Activated CD8-positive, alpha-beta memory T cell treated with anti-CD3 and anti-CD28 coated beads, Interleukin-2, amount 50 U/mL, for 4 hours (primary cell): ENCODE measurements around the gene PRSS36.
A peak's percentile ranks its signal among the peaks of the same experiment; 100 is the strongest.
"Not testable (repeated sequence)": the region's sequence is repeated elsewhere in the genome, so short reads cannot be mapped to it uniquely, and the experiment has no call there.

Experiments
- DNase-seq: peaks from one replicate; pipeline ENCODE4 v3.0.0-alpha.2; 2020

Gene PRSS36

DNA sequence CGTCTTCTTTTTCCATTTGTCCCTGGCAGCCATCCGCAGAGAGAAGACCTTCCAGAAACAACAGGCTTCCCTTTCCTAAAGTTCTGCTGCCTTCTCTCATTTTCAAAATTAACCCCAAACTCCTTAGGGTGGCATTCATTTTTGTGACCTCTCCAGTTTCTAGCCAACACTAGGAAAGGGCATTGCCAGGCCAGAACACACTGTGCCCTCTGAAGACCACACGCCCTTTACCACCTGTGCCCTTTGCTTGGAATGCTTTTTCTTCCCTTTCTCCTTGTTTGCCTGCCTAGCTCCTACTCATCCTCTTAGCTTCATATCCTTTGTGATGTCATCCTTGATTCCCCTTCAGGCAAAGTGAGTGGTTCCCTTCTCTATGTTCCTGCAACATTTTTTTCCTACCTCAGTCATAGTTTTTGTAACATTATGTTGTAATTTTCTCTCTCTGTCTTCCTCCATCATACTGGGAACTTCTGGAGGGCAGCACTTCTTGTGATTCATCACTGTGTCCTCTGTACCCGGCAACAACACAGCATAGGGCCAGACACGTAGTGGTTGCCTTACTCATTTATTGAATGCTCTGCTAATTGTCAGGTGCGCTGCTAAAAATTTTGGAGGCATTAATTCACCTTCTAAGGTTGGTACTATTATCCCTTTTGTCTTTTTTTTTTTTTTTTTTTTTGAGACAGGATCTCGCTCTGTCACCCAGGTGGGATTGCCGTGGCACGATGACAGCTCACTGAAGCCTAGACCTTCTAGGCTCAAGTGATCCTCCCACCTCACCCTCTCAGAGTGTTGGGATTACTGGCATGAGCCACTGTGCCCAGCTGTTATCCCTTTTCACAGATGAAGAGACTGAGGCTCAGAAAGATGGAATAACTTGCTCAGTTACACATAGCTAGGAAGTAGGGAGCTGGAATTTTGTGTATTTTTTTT is 31.4 kb downstream of the PRSS36 start:
- no peak for DNase-seq

DNA sequence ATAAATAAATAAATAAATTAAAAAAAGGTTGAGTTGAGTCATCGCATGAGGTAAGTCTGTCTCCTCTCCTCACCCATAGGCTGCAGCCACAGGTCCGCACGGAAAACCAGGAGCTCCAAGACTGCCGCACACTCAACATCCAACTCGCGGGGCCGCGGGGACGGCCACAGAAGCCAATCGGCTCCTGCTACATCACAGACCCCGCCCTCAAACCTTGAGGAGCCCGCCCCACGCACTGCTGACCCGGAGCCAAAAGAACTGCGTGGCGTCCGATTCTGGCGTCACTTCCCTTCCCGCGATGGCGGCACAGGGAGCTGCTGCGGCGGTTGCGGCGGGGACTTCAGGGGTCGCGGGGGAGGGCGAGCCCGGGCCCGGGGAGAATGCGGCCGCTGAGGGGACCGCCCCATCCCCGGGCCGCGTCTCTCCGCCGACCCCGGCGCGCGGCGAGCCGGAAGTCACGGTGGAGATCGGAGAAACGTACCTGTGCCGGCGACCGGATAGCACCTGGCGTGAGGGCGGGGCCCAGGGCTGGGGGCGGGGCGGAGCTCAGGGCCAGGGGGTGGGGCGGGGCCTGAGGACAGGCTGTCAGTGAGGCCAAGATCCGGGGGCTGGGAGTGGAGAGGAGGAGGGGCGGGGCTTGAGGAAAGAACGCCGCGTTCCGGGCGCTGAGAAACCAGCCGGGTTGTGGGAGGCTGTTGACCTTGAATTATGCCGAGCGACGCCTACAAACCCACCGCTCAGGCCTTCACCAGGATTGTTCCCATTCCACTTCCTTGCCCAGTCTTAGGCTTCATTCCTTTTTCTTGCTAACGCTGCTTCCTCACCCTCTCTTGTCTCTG is 32.3 kb downstream of the PRSS36 start, which contains the start of gene KAT8:
TSS of gene KAT8 (plus strand) at position 281 of the 839 bp plus-strand sequence. CDS start at position 299, 18 bp downstream.
- peak; percentile 96 for DNase-seq

DNA sequence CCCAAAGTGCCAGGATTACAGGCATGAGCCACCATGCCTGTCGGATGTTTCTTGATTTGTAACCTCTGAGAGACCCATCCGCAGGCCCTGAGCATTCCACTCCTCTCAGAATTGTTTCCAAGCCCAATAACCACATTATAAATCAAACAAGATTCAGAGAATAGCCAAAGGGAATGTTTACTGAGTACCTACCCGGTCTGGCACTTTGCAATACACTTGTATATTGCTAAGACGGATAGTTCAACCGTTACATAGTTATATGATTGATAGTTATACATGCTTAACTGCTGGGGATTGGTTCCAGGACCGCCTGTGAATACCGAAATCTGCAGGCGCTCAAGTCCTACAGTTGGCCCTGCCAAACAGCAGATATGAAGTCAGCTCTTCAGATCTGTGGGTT is 35.4 kb downstream of the PRSS36 start:
- no peak for DNase-seq

DNA sequence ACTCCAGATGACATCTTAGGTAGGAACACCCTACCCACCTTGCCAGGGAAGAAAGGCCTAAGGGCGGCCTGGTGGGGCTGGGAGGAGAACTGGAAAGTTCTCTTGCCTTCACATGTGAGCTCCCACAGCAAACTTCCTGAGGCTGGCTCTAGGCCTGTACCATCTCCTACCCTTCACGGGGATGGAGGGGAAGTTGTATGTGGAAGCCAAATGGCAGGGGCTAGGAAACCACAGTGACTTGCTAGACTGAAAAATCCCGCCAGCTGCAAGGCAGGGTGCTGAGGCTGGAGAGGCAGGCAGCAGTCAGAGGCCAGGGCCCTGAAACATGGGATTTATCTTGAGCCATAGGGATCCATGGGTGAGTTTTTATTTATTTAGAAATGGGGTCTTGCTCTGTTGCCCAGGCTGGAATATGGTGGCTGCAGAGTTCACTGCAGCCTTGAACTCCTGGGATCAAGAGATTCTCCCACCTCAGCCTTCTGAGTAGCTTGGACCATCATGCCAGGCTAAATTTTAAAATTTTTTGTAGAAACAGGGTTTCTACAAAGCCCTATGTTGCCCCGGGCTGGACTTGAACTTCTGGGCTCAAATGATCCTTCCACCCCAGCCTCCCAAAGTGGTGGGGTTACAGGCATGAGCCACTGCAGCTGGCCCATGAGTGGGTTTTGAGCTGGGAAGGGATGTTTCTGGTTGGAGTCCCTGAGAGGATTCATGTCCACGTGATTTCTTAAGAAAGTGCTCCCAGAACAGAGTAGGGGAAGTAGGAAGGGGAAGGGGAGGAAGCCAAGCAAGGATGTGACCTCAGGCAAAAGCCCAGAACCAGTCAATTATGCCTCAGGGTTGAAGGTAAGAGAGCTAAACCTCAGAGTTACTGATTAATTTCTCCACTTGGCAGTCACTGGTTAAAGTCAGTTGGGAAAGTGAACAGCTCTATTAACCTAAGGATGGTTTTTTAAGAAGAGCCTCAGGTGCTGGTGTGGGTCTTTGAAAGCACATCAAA is 36.4 kb downstream of the PRSS36 start:
- no peak for DNase-seq

DNA sequence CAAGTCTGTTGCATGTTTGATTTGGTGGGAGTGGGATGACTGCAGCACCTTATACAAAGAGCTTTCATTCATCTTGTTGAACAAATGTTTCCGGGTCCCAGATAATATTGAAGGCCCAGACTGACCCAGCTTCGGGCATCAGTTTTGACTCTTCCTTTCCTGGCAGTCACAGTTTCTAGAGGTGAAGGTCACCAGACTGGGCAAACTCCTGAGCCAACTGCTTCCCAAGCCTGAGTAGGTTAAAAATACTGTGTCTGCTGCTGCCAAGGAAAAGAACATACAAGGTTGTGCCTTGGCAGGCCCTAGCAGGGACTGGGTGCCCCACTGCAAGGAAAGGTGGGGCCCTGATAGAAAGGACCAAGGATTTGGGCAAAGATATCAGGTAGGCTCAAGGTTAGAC is 37.2 kb downstream of the PRSS36 start:
- no peak for DNase-seq

DNA sequence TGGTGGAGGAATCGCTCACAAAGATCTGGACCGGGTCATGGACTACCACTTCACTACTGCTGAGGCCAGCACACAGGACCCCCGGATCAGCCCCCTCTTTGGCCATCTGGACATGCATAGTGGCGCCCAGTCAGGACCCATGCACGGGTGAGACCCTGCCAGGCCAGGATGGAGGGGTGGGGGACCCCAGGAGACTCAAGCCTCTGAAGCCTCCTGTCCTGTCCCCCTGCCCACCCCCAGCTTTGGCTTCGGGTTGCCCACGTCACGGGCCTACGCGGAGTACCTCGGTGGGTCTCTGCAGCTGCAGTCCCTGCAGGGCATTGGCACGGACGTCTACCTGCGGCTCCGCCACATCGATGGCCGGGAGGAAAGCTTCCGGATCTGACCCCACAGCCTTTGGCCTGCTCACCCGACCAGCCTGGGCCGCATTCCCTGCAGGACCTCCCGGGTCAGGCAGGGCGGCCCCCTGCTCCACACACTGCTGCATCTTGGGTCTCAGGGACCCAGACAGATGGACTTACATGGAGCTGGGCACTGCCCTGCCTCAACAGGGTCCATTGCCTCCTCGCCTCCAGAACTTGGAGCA is 37.9 kb downstream of the PRSS36 start:
- no peak for DNase-seq

DNA sequence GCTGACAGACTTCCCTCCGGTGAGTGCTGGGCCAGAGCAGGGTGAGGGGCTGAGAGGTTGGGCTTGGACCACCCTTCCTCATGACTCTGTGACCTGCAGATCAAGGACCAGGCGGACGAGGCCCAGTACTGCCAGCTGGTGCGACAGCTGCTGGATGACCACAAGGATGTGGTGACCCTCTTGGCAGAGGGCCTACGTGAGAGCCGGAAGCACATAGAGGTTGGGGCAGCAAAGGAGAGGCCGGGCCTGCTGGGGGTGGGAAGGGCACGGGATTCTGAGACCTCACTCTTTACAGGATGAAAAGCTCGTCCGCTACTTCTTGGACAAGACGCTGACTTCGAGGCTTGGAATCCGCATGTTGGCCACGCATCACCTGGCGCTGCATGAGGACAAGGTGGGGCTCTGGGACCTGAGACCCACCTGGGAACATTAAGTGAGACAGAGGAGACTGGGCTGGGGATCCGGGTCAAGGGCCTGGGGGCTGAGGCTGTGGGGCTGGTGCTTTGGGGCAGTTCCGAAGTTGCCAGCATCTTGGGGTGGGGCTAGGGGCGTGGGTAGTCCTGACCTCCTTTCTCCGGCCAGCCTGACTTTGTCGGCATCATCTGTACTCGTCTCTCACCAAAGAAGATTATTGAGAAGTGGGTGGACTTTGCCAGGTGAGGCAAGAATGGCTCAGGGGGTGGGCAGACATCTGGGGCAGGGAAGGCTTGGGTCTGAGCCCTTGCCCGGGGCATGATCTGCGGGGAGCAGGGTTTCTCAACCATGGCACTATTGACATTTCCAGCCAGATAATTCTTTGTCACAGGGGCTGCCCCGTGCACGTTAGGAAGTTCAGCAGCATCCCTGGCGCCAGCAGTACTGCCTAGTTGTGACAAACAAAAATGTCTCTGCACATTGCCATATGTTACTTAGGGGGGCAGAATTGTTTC is 39.5 kb downstream of the PRSS36 start:
- no peak for DNase-seq

DNA sequence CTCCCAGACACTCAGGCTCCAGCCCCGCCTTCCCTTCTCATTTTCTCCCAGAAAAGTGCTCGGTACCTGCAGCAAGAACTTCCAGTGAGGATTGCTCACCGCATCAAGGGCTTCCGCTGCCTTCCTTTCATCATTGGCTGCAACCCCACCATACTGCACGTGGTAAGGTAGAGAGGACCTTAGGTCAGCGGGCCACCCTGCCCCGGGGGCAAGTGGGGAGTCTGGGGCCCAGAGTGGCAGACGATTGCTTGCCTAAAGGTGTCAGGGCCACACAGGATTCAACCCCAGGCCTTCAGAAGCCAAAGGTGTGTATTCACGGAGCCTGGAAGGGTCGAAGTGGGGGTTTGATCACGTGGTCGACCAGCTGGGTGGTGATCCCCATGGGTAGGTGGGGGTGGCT is 40.2 kb downstream of the PRSS36 start:
- DNase-seq: no peak

DNA sequence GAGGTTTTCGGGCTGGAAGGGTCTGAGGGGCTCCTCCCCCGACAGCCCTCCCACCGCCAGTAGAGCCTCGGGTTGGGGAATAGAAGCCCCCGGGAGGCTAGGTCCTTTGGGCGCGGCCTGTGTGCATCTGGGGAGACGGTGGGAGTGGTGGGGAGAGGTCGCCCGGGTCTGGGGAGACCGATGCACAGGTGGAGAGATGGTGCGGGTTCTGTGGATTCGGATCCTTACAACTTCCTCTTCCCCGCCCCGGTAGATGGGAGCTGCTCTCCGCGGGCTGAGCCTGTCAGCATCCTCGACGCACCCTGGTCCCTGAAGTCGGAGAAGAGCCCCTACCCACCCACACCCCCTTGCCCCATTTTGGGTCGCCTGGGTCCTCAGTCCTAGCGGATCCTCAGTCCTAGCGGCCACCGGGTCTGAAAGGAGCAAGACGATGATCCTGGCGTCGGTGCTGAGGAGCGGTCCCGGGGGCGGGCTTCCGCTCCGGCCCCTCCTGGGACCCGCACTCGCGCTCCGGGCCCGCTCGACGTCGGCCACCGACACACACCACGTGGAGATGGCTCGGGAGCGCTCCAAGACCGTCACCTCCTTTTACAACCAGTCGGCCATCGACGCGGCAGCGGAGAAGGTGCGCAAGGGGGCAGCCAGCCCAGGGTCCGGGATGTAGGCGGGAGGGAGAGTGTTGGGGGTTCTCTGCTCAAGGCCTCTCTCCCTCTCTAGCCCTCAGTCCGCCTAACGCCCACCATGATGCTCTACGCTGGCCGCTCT is 40.9 kb downstream of the PRSS36 start:
- DNase-seq: no peak

DNA sequence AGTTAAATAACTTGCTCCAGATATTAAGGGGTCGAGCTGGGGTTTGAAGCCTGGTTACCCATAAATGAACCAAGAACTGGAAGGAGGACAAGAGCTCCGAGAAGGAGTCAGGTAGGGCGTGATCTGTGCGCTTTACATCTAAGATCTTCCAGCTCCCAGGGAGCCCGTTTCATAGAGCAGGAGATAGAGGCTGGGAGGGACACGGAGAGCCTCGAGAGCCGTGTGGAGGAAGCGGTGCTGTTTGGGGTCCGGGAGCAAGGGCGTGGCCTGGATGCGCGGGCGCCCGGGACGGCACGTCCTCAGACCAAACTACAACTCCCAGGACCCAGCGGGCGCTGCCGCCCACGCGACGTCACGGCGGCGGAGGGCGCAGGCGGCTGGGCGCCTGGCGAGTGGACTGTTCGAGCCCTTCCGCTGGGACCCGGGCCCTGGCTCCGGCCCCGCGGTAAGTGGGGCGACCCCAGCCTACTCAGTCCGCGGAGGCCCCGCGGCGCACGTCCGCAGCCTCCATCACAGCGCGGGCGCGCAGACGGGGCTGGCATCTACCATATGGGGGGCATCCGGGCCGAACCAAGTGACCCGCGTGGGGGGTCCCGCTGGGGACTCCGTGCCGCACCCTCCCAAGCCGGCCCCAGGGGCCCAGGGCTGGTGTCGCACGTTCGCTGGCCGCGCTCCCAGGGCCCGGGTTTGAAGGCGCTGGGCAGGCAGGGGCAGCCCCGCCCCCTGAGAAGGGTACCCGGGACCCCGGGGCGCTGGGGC is 41.7 kb downstream of the PRSS36 start, which contains the start of gene BCKDK:
TSS of gene BCKDK (plus strand) at position 352 of the 759 bp plus-strand sequence. CDS start 838 bp downstream, outside the sequence.
- DNase-seq: peak; percentile 72

DNA sequence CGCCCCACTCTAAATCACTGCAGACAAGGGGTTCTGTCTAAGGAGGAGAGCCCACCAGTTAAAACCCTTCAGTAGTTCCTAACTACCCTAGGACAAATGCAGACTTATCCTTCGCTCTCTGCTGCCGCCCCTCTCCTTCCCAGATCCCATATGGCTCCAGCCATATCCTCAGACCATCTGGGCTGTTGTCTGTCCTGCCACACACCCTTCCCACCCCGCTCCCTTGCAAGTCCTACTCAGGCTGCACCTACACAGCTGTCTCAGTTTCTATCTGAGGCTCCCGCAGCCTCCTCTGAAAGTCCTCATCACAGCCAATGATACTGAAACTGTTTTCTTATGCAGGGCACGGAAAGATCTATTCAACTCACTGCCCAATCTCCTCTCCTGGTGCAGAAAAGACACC is 42.4 kb downstream of the PRSS36 start:
- no peak for DNase-seq

DNA sequence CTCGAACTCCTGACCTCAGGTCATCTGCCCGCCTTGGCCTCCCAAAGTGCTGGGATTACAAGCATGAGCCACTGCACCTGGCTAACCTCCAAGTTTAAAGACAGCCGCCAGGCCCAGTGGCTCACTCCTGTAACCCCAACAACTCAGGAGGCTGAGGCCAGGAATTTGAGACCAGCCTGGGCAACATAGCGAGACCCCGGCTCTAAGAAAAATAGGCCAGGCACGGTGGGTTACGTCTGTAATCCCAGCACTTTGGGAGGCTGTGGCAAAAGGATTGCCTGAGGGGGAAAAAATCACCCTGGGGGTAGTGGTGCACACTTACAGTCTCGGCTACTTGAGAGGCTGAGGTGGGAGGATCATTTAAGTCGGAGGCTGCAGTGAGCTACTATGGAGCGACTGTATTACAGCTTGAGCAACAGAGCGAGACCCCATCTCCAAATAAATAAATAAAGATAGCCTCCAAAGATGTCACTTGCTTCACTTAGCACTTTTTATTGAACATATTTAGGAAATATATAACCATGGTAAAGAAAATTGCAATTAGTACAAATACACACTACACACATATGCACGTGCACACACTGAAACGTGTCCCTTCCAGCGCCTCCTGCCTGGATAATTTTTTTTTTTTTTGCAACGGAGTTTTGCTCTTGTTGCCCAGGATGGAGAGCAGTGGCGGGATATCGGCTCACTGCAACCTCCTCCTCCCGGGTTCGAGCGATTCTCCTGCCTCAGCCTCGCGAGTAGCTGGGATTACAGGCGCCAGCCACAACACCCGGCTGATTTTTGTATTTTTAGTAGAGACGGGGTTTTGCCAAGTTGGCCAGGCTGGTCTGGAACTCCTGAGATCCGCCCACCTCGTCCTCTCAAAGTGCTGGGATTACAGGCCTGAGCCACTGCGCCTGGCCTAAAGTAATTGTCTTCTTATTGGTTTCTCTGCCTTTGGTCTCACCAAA is 43.1 kb downstream of the PRSS36 start:
- no peak for DNase-seq

DNA sequence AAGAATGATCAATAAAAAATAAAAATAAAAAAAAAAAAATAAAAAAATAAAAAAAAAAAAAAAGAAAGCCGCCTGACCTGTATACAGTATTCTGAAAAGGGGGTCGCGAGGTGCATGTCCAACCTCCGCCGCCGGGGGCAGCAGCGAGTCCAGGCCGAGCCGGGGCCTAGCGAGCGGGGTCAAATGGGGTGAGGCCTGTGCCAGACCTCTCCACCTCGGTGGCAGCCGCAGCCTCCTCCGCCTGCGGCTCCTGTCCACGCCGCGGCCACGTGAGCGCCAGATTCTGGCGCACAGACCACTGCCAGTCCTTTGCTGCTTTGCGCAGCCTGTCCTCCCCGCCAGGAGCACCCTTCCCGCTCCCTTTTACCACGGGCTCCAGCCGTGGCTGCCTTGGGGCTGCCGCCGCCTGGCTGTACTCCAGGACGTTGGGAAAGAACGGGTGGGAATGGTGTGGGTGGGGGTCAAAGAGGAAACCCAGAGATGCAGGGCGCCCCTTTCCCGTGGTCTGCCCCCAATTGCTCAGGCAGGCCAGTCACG is 44.1 kb downstream of the PRSS36 start:
- DNase-seq: peak; percentile 84

DNA sequence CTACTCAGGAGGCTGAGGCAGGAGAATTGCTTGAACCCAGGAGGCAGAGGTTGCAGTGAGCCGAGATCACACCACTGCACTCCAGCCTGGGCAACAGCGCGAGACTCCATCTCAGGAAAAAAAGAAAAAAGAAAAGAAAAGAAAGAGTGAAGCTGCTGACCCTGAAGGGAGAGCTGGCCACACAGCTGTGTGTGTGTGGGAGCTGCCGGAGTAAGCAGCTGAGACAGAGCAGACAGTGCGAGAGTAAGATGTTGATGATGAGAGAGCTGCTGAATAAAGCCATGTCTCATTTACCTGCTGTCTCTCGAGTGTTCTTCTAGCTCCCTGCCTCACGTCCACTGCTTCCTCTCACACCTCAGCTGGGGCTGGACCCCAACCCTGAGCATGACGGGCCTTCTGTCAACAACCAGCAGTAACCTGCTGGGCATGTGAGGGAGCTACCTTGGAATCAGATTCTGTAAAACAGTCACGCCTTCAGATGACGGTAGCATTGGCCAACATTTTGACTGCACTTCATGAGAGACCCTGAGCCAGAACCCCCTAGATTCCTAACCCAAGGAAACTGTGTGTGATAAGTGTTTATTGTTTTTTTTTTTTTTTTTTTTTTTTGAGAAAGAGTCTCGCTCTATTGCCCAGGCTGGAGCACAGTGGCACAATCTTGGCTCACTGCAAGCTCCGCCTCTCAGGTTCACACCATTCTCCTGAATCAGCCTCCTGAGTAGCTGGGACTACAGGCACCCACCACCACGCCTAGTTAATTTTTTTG is 48.8 kb downstream of the PRSS36 start:
- DNase-seq: not testable (repeated sequence)

DNA sequence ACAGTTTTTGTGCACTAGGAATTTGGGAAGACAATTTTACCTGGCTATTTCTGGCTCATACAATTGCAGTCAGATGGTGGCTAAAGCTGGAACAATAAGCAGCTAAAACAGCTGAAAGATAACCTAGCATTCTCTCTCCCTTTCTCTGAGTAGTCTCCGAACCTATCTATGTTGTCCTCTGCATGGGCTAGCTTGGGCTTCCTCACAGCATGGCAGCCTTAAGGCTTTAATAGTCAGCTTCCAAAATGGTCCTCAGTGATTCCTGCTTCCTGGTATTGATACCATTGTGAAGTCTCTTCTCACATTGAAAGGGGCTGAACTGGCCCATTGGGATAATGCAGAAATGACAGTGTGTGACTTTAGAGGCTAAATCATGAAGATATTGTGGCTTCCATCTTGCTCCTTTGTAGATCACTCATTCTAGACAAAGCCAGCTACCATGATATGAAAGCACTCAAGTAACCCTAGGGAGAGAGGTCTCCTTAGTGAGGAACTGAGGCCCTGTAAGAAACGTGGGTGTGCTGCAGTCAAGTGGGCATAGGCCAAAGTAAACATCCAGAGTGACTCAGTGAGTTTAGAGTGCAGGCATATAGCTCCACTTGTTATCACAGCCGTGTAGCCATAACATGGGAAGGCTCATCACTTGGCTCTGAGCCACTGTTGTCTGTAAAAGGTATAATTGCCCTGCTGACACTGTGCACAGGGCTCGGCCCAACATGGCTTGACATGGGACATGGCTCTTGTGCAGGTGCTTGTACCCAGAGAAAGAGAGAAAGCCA is 49.8 kb downstream of the PRSS36 start:
- DNase-seq: no peak
